A673 (cell line): Measurements from ENCODE around the gene MAX.

Experiments
- CTCF ChIP-seq: fragments of 300-800, 200-600 bp; sonication (generic); conservative IDR thresholded peaks from 2 replicates; pipeline ENCODE4 v1.5.1; 2017; ENCODE audit warnings: low read depth, mild to moderate bottlenecking, antibody characterized with exemption, low read length, moderate library complexity, mixed read lengths
- EZH2 ChIP-seq: fragments of 200-600 bp; sonication (generic); IDR thresholded peaks from 2 replicates; pipeline ENCODE4 v1.6.1; 2017; ENCODE audit warnings: borderline replicate concordance, low read depth, mild to moderate bottlenecking, mixed read lengths, antibody characterized with exemption, low read length; ENCODE audit not compliant: poor library complexity, severe bottlenecking

- TF ChIP-seq EZH2 (no peak), CTCF (no peak)
These were observed 57.3 kb downstream of the MAX start for GRCh38 chr14:65045006-65045405.
